ENCODE measurements around the gene JARID2.

Gene JARID2

GRCh38 chr6:15554728-15555100 is 308.8 kb downstream of the JARID2 start:
- in situ Hi-C loops (cut with MboI; ENCODE audit: low pct_unique_long_range_greater_than_20kb, low sequenced_read_pairs, unreplicated experiment): no loop called here
- TF ChIP-seq CTCF (IDR thresholded peaks at IDR 0.05; ENCODE audit: extremely low read depth, insufficient read depth, missing control alignments): no peak

DNA sequence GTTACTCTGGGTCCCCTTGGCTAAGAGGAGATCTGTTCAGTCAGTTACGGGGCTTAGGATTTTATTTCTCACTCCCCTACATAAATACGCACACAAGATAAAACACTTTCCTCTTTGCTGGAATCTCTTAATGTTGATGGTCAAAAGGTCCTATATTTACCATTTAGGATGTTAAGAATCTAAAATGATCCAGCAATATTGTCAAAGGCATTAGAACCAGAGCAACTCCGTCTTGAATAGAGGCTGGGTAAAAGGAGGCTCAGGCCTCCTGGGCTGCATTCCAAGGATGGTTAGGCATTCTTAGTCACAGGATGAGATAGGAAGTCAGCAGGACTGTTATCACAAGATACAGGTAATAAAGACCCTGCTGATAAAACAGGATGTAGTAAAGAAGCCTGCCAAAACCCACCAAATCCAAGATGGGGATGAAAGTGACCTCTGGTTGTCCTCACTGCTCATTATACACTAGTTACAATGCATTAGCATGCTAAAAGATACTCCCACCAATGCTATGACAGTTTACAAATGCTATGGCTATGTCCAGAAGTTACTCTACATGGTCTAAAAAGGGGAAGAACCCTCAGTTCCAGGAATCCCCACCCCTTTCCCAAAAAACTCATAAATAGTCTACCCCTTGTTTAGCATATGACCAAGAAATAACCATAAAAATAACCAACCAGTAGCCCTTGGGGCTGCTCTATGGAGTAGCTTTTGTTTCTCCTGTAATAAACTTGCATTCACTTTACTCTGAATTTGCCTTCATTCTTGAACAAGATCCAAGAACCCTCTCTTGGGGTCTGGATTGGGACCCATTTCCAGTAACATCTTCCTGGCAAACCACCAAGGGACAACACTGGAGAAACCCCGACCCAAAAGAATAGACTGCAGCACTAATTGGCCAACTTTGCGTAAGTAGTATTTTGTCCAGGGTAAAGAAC is 309.5 kb downstream of the JARID2 start:
- no peak for DNase-seq (ENCODE audit: low spot score)
- TF ChIP-seq CTCF (IDR thresholded peaks at IDR 0.05; ENCODE audit: extremely low read depth, insufficient read depth, missing control alignments): no peak
- in situ Hi-C loops (cut with MboI; ENCODE audit: low pct_unique_long_range_greater_than_20kb, low sequenced_read_pairs, unreplicated experiment): no loop called here

More at GRCh38 chr6:15554728-15555100, 308.8 kb downstream of the JARID2 start:
- no peak for DNase-seq (ENCODE audit: low spot score)

GRCh38 chr6:15556711-15557110 is 310.8 kb downstream of the JARID2 start:
- TF ChIP-seq CTCF (IDR thresholded peaks at IDR 0.05; ENCODE audit: extremely low read depth, insufficient read depth, missing control alignments): no peak
- in situ Hi-C loops (cut with MboI; ENCODE audit: low pct_unique_long_range_greater_than_20kb, low sequenced_read_pairs, unreplicated experiment): no loop called here
- no peak for DNase-seq (ENCODE audit: low spot score)

GRCh38 chr6:15557174-15557573 is 311.3 kb downstream of the JARID2 start:
- in situ Hi-C loops (cut with MboI; ENCODE audit: low pct_unique_long_range_greater_than_20kb, low sequenced_read_pairs, unreplicated experiment): no loop called here
- DNase-seq (ENCODE audit: low spot score): no peak
- no peak for TF ChIP-seq CTCF (IDR thresholded peaks at IDR 0.05; ENCODE audit: extremely low read depth, insufficient read depth, missing control alignments)

DNA sequence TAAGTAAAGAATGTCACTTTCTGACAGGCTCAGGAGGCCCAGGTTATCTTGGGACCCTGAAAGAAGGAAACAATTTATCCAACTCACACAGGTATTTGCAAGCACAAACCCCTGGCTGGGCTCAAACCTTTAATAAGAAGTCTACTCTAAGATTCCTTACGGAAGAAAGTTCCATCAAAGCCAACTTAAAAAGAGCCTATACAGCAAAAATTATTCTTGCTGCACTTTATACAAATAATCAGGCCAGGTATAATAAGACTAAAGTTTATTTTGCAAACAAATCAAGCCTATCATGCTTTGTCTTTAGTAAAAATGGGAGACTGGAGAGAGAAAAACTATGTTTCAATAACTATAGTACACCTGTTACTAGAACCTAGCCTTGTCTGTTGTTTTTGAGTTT is 314.8 kb downstream of the JARID2 start:
- no peak for DNase-seq (ENCODE audit: low spot score)
- no peak for TF ChIP-seq CTCF (IDR thresholded peaks at IDR 0.05; ENCODE audit: extremely low read depth, insufficient read depth, missing control alignments)
- in situ Hi-C loops (cut with MboI; ENCODE audit: low pct_unique_long_range_greater_than_20kb, low sequenced_read_pairs, unreplicated experiment): no loop called here

GRCh38 chr6:15561447-15562199 is 315.8 kb downstream of the JARID2 start:
- DNase-seq (ENCODE audit: low spot score): no peak
- in situ Hi-C loops (cut with MboI; ENCODE audit: low pct_unique_long_range_greater_than_20kb, low sequenced_read_pairs, unreplicated experiment): no loop called here
- TF ChIP-seq CTCF (IDR thresholded peaks at IDR 0.05; ENCODE audit: extremely low read depth, insufficient read depth, missing control alignments): no peak
